GM23338 (cell line): ENCODE results near the gene TMEM178A. TPM values are rescaled to one million over a fixed set of nuclear protein-coding genes. Genes with fewer than 3 reads are reported as not detected.
A peak's percentile ranks its signal among the peaks of the same experiment; 100 is the strongest.

ENCODE experiments used
- ATAC-seq: fragments of 200-7000 bp; cut with Tn5 transposase; 3 replicates; pipeline ENCODE4 v1.9.1; 2020
- DNase-seq: peaks from one replicate; pipeline ENCODE4 v3.0.0-alpha.2; 2015; ENCODE audit warnings: low spot score
- H2AFZ ChIP-seq: fragments of 200-600 bp; sonication (generic); 2 replicates; pipeline ENCODE4 v1.8.0; 2016; ENCODE audit warnings: antibody characterized with exemption, mild to moderate bottlenecking, moderate library complexity
- H3F3A ChIP-seq: fragments of 200-600 bp; sonication (generic); replicated peaks from 2 replicates; pipeline ENCODE4 v1.8.0; 2017; ENCODE audit warnings: antibody characterized with exemption, mixed run types, low read depth
- H3K27ac ChIP-seq: fragments of 200-600 bp; sonication (generic); 2 replicates; pipeline ENCODE4 v1.6.1; 2016; ENCODE audit warnings: low read depth
- H3K27me3 ChIP-seq: fragments of 200-600 bp; sonication (generic); 2 replicates; pipeline ENCODE4 v1.8.0; 2016; ENCODE audit warnings: mild to moderate bottlenecking, mixed run types, moderate library complexity; ENCODE audit not compliant: insufficient read depth
- H3K36me3 ChIP-seq: fragments of 200-600 bp; sonication (generic); 2 replicates; pipeline ENCODE4 v1.8.0; 2016; ENCODE audit warnings: mild to moderate bottlenecking; ENCODE audit not compliant: insufficient read depth
- H3K4me1 ChIP-seq: fragments of 200-600 bp; sonication (generic); 2 replicates; pipeline ENCODE4 v1.8.0; 2016; ENCODE audit warnings: mild to moderate bottlenecking, moderate library complexity; ENCODE audit not compliant: insufficient read depth
- H3K4me2 ChIP-seq: fragments of 200-600 bp; sonication (generic); 2 replicates; pipeline ENCODE4 v1.7.1; 2017; ENCODE audit warnings: mixed run types
- H3K4me3 ChIP-seq: fragments of 200-600 bp; sonication (generic); 2 replicates; pipeline ENCODE4 v1.6.1; 2016; ENCODE audit warnings: mixed run types
- H3K79me2 ChIP-seq: fragments of 200-600 bp; sonication (generic); replicated peaks from 2 replicates; pipeline ENCODE4 v1.8.0; 2017; ENCODE audit warnings: mild to moderate bottlenecking; ENCODE audit not compliant: insufficient read depth
- H3K9me2 ChIP-seq: fragments of 200-600 bp; sonication (generic); 2 replicates; pipeline ENCODE4 v1.8.0; 2017; ENCODE audit not compliant: insufficient read depth
- H4K20me1 ChIP-seq: fragments of 200-600 bp; sonication (generic); replicated peaks from 2 replicates; pipeline ENCODE4 v1.8.0; 2017; ENCODE audit warnings: mild to moderate bottlenecking; ENCODE audit not compliant: insufficient read depth
- H3K27ac Mint-ChIP-seq: 2 replicates; pipeline ENCODE4 v1.8.0; 2020; ENCODE audit warnings: inconsistent platforms, mild to moderate bottlenecking, moderate library complexity, mixed read lengths
- H3K27me3 Mint-ChIP-seq: 3 replicates; pipeline ENCODE4 v1.8.0; 2022; ENCODE audit warnings: low read depth, mild to moderate bottlenecking, moderate library complexity, mixed read lengths, inconsistent platforms; ENCODE audit not compliant: insufficient read depth, poor library complexity
- H3K36me3 Mint-ChIP-seq: 3 replicates; pipeline ENCODE4 v1.8.0; 2021; ENCODE audit warnings: low read depth, mild to moderate bottlenecking, inconsistent platforms, moderate library complexity, mixed read lengths
- H3K4me1 Mint-ChIP-seq: 3 replicates; pipeline ENCODE4 v1.8.0; 2020; ENCODE audit warnings: mild to moderate bottlenecking, inconsistent platforms, mixed read lengths
- H3K4me3 Mint-ChIP-seq: 3 replicates; pipeline ENCODE4 v1.8.0; 2021; ENCODE audit warnings: moderate library complexity, mild to moderate bottlenecking, inconsistent platforms, mixed read lengths
- H3K9me3 Mint-ChIP-seq: 3 replicates; pipeline ENCODE4 v1.8.0; 2020; ENCODE audit warnings: moderate library complexity, mild to moderate bottlenecking, inconsistent platforms, mixed read lengths
- CTCF ChIP-seq, 2 experiments: fragments of 200-600 bp in 1 of 2; sonication (generic) in 1 of 2; conservative IDR thresholded peaks; 2 replicates each; pipeline versions ENCODE4 v1.5.1 to v1.6.1; 2016 to 2017; ENCODE audit warnings: antibody characterized with exemption in 2 of 2, low read depth in 2 of 2, mild to moderate bottlenecking in 2 of 2, moderate library complexity in 1 of 2
- ETS1 ChIP-seq: IDR thresholded peaks from 2 replicates; pipeline ENCODE4 v1.6.1; 2016; ENCODE audit warnings: antibody characterized with exemption
- POLR2AphosphoS5 ChIP-seq: IDR thresholded peaks from 2 replicates; pipeline ENCODE4 v1.6.1; 2016; ENCODE audit warnings: antibody characterized with exemption, low read depth
- REST ChIP-seq: IDR thresholded peaks from one replicate; pipeline ENCODE4 v1.6.1; 2018; ENCODE audit warnings: antibody characterized with exemption; ENCODE audit not compliant: unreplicated experiment
- STAT1 ChIP-seq: IDR thresholded peaks from one replicate; pipeline ENCODE4 v1.6.1; 2016; ENCODE audit warnings: antibody characterized with exemption; ENCODE audit not compliant: unreplicated experiment
- polyA plus RNA-seq: library from polyadenylated mRNA; unstranded; fragments of >200 nt; fragmentation: Nextera tagmentation; extraction: Ambion mirVana; gene quantifications from 2 replicates; pipeline ENCODE4 v1.2.1, GENCODE V29; 2016
- total RNA-seq: library from RNA; depleted of rRNA; stranded (reverse); fragments of >200 nt; shearing (Covaris generic); gene quantifications from 2 replicates; pipeline ENCODE4 v1.2.3, GENCODE V29; 2014

Gene TMEM178A
- total and polyA plus RNA-seq, 2 experiments from 2014 or later = 10.3 to 12.3 TPM

GRCh38 chr2:39730685-39731302 lies 65.1 kb downstream of the TMEM178A start (continued):
- peak; percentile 83 to 84 for TF ChIP-seq CTCF (conservative IDR thresholded peaks at IDR 0.05; ENCODE audit: low read depth in 2 of 2)

GRCh38 chr2:39731546-39731945 lies 65.8 kb downstream of the TMEM178A start:
- Mint-ChIP-seq H3K27me3 (no peaks in the 10 kb centered on the region), H3K36me3 (peaks cover 54% of the 10 kb centered on the region), H3K4me1 (peaks cover 15% of the 10 kb centered on the region), H3K9me3 (no peaks in the 10 kb centered on the region), H3K4me3 (no peak overlapping the region), H3K27ac (no peak overlapping the region)
- no peak for ATAC-seq
- Histone ChIP-seq H3K4me1 (peaks cover 15% of the 10 kb centered on the region), H4K20me1 (no peaks in the 10 kb centered on the region), H3K36me3 (peaks cover 3% of the 10 kb centered on the region; the same call in 1 of the 2 replicates), H3K27ac (no peak overlapping the region), H3K79me2 (peaks cover 19% of the 10 kb centered on the region), H3F3A (no peaks in the 10 kb centered on the region), H3K4me3 (no peak overlapping the region), H3K9me2 (no peaks in the 10 kb centered on the region; the same call in 1 of the 2 replicates), H3K4me2 (no peak overlapping the region), H3K27me3 (no peaks in the 10 kb centered on the region), H2AFZ (no peak overlapping the region)
- TF ChIP-seq CTCF (conservative IDR thresholded peaks at IDR 0.05; ENCODE audit: low read depth in 2 of 2) = peak in 1 of 2 experiments; percentile 17; a peak in 2 of 4 replicates
- TF ChIP-seq STAT1 = no peak
- no peak for DNase-seq

- H3K36me3 ChIP-seq = peaks cover 5% of the 10 kb centered on the region; the same call in 1 of the 2 replicates
- H3K36me3 Mint-ChIP-seq = peaks cover 59% of the 10 kb centered on the region
- H2AFZ ChIP-seq = no peak overlapping the region
- H3K4me2 ChIP-seq = no peak overlapping the region
- no peaks in the 10 kb centered on the region for H3K27me3 Mint-ChIP-seq
- no peak overlapping the region for H3K27ac Mint-ChIP-seq
- H3K4me1 Mint-ChIP-seq = peaks cover 21% of the 10 kb centered on the region
- no peak for DNase-seq
- H3K27ac ChIP-seq = no peak overlapping the region
- H3F3A ChIP-seq = no peaks in the 10 kb centered on the region
- H3K4me1 ChIP-seq = peaks cover 24% of the 10 kb centered on the region
- no peaks in the 10 kb centered on the region for H3K27me3 ChIP-seq
- H3K4me3 Mint-ChIP-seq = no peak overlapping the region
- no peaks in the 10 kb centered on the region; the same call in 1 of the 2 replicates for H3K9me2 ChIP-seq
- peaks cover 19% of the 10 kb centered on the region for H3K79me2 ChIP-seq
- H3K4me3 ChIP-seq = no peak overlapping the region
- H3K9me3 Mint-ChIP-seq = no peaks in the 10 kb centered on the region
- no peaks in the 10 kb centered on the region for H4K20me1 ChIP-seq
- ATAC-seq = no peak
- TF ChIP-seq ETS1 (no peak), REST (no peak), POLR2AphosphoS5 (no peak)
Measured at GRCh38 chr2:39732482-39732881, 66.8 kb downstream of the TMEM178A start.
